ENCODE results near the gene FAM25G.
"Not testable (repeated sequence)": the region's sequence is repeated elsewhere in the genome, so short reads cannot be mapped to it uniquely, and the experiment has no call there.

DNA sequence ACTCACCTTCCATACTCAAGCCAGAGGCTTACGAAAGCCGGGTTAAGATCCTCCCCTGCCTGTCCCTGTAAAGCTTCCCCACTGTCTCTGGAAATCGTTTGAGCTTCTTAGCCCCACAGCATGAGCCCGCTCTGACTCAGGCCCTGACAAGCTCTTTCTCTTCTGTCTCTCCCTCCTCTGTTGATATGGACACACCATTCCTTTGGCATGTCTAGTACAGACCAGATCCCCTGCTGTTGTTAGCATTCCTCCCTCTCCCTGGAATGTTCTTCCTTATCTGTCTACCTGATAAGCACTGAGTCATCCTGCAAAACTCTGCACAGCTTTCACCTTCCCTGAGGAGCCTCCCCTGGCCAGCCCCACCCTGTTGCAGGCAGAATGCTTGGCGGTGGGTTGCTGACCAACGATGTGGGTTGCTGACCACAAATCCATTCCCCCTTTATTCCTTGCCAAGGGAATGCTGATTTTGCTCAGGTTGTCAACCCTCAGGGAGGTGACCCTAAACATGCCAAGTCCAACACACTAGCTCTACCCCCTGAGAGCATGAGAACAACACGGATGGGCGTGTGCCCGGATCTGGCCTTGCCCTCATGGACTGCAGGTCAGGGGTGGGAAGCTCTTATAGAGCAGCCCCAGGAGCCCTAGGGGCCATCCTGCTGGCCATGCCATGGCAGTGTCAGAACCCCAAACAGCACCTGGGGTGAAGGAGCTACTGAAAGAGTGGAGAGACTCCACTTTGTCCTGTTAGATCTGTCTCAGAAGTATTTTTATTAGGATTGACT lies 28.7 kb downstream of the FAM25G start:
- TF ChIP-seq, protein P1, sequence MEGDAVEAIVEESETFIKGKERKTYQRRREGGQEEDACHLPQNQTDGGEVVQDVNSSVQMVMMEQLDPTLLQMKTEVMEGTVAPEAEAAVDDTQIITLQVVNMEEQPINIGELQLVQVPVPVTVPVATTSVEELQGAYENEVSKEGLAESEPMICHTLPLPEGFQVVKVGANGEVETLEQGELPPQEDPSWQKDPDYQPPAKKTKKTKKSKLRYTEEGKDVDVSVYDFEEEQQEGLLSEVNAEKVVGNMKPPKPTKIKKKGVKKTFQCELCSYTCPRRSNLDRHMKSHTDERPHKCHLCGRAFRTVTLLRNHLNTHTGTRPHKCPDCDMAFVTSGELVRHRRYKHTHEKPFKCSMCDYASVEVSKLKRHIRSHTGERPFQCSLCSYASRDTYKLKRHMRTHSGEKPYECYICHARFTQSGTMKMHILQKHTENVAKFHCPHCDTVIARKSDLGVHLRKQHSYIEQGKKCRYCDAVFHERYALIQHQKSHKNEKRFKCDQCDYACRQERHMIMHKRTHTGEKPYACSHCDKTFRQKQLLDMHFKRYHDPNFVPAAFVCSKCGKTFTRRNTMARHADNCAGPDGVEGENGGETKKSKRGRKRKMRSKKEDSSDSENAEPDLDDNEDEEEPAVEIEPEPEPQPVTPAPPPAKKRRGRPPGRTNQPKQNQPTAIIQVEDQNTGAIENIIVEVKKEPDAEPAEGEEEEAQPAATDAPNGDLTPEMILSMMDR (IDR thresholded peaks at IDR 0.05), result not testable (repeated sequence)
- TF ChIP-seq POLR2AphosphoS5 (IDR thresholded peaks at IDR 0.05), result not testable (repeated sequence)
